Right lobe of liver (tissue), 4 donors: ENCODE data around the gene RPA1.

Experiments used
- CTCF ChIP-seq, 4 donors: fragments of 200-600 bp in 3 of 4; fragments of 450-650 bp in 1 of 4; IDR thresholded peaks; one replicate each; pipeline versions ENCODE4 v1.5.1 to v1.8.0; 2016 to 2022; ENCODE audit warnings: antibody characterized with exemption in 4 of 4, mild to moderate bottlenecking in 2 of 4
- POLR2A ChIP-seq: fragments of 450-650 bp; IDR thresholded peaks from one replicate; pipeline ENCODE4 v1.6.1; 2017; ENCODE audit warnings: antibody characterized with exemption, mild to moderate bottlenecking
- donor health status: DM: no; HTN: no; CAD: no.
- donor health status: DM: no; HTN: no; CAD: no.
- donor health status: DM: no; HTN: yes; CAD: no.

DNA sequence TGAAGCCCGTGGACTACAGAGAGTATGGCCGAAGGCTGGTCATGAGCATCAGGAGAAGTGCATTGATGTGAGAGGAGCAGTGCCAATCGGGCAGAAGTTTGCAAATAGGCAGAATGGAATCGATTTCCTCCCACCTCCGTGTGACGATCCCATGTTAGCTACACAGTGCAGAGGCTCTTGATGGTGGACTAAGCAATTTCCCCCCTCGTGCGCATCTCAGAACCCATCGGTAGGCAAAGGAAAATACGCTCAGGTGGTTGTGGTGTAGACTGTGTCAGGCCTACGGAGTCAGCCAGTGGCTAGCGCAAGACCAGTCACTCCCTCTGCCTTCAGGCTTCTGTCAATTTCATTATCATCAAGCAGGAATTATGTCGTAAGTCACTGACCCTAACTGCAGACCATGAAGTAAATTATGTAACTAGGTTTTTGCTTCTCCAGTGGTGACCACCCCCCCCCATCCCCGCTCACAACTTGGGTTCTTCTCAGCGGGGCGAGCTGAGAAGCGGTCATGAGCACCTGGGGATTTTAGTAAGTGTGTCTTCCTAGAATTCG is 67.4 kb downstream of the RPA1 start:
- TF ChIP-seq CTCF (IDR thresholded peaks at IDR 0.05) (no peak), POLR2A (no peak)
